Choroid plexus epithelial cell (primary cell): ENCODE data around the gene MPV17.

Experiments used
- DNase-seq: peaks from one replicate; pipeline ENCODE4 v3.0.0-alpha.2; 2010; ENCODE audit warnings: low read depth
- H3K4me3 ChIP-seq: 2 replicates; pipeline ENCODE4 v1.5.1; 2011; ENCODE audit warnings: low read depth, mild to moderate bottlenecking, control low read depth, low read length, moderate library complexity
- CTCF ChIP-seq: conservative IDR thresholded peaks from 2 replicates; pipeline ENCODE4 v1.5.1; 2011; ENCODE audit warnings: low read depth, mild to moderate bottlenecking, control low read depth, inconsistent platforms, low read length, moderate library complexity

Gene MPV17

GRCh38 chr2:27322766-27323595, at the start of gene MPV17:
MPV17 (minus strand) TSS chr2:27323097; CDS start chr2:27322517, 580 bp downstream.
- peak; percentile 95 for DNase-seq
- peak within 1 kb of the TSS; percentile 90 for H3K4me3 ChIP-seq
- TF ChIP-seq CTCF = no peak

- TF ChIP-seq CTCF = no peak
- peak overlapping the region; percentile 99 for H3K4me3 ChIP-seq
- DNase-seq = peak; percentile 71
Observed at GRCh38 chr2:27370816-27371620, 48.1 kb upstream of the MPV17 start.

GRCh38 chr2:27370026-27370815, 47.3 kb upstream of the MPV17 start, which contains the start of the genes EIF2B4 and SNX17:
EIF2B4 (minus strand) TSS chr2:27370338; CDS start chr2:27370314, 24 bp downstream.
SNX17 (plus strand) TSS chr2:27370616; CDS start chr2:27370744, 128 bp downstream.
- H3K4me3 ChIP-seq = peak within 1 kb of the TSS; percentile 99
- peak; percentile 71 for TF ChIP-seq CTCF
- peak; percentile 100 for DNase-seq

GRCh38 chr2:27369471-27370025, 46.7 kb upstream of the MPV17 start:
- TF ChIP-seq CTCF = peak; percentile 0
- DNase-seq = peak; percentile 53
- peak overlapping the region; percentile 99 for H3K4me3 ChIP-seq

GRCh38 chr2:27363933-27364332, 41.0 kb upstream of the MPV17 start:
- TF ChIP-seq CTCF = no peak
- DNase-seq = no peak
- H3K4me3 ChIP-seq = no peak overlapping the region
